ENCODE data around the gene LSR. TPM values are rescaled to one million over a fixed set of nuclear protein-coding genes. Genes with fewer than 3 reads are reported as not detected.

The LSR gene
- total and polyA plus RNA-seq, 2 of the 4 experiments (the other 2 are of a cell fraction), result 0.18 to 0.44 TPM

DNA sequence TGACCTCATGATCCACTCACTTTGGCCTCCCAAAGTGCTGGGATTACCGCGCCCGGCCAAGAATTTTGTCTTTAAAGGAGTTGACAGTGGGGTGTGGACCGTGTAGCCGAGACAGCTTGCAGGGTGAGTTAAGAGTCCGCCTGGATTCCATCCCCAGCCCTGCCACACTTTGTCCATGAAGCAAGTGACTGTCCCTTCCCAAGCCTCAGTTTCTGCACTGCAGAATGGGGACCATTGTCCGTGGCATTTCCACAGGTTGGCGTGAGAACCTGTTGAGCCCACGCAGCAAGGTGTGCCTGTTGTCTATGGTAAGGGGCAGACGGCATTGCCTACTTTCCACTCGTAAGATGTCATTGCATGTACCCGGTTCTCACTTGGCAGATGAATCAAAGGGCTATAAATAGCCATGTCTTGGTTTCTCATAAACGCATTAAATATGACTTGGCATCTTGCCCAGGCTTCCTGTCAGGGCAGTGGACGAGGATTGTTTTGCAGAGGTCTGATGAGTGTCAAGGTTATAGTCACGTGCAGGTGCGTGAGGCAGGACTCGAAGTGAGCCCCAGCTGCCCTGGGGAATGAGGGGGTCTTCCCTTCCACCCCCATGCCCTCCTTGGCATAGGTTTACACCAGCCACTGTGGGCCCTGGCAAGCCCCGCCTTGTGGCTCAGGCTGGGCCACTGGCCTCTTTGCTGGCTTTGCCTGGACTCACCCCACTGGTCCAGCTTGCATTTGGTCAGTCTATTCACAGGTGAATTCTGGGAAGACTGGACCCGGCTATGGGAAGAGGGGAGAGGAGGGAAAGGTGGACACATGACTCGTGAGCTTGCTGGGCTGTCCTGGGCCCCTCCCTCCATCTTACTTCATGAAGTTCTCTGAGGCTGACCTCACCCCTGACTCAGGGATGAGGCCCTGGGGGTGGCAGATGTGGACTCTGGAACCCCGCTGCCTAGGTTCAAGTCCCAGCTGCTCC, 34.9 kb upstream of the LSR start:
- Histone ChIP-seq H2BK15ac (ENCODE audit: low read depth, low read length) (no peak overlapping the region), H3K4me3 (ENCODE audit: insufficient read depth, low read depth, low read length) (no peak overlapping the region), H3K27me3 (ENCODE audit: control insufficient read depth, insufficient read depth, low read length) (no peaks in the 10 kb centered on the region; the same call in 1 of the 2 replicates), H2BK20ac (ENCODE audit: low read depth, low read length) (no peak overlapping the region), H3K9me3 (ENCODE audit: control insufficient read depth, insufficient read depth, low read length) (peaks cover 3% of the 10 kb centered on the region; the same call in 1 of the 2 replicates), H3K23ac (ENCODE audit: low read depth, low read length) (no peak overlapping the region), H2BK5ac (ENCODE audit: low read depth, low read length, poor library complexity, severe bottlenecking) (no peak overlapping the region), H2AK5ac (ENCODE audit: low read depth, low read length) (no peak overlapping the region), H3K9me1 (ENCODE audit: insufficient read depth, low read length) (no peaks in the 10 kb centered on the region), H3K79me1 (ENCODE audit: low read depth in 1 of 2, low read length in 2 of 2) (no peaks in the 10 kb centered on the region), H3K14ac (replicated peaks; ENCODE audit: low read depth, low read length) (no peak overlapping the region; the same call in 1 of the 2 replicates), H2BK120ac (ENCODE audit: low read depth, low read length) (no peak overlapping the region), H3K18ac (ENCODE audit: low read depth, low read length) (no peak overlapping the region), H4K8ac (ENCODE audit: low read depth in 2 of 2, low read length in 2 of 2) (no peak overlapping the region), H3K56ac (ENCODE audit: extremely low read depth, insufficient read depth, low read length) (no peak overlapping the region), H2AFZ (replicated peaks; ENCODE audit: low read length, poor library complexity) (peak overlapping the region; percentile 63), H2AK9ac (replicated peaks; ENCODE audit: low read depth, low read length, poor library complexity) (no peak overlapping the region), H3K27ac (ENCODE audit: insufficient read depth, low read length) (no peak overlapping the region), H3K9ac (ENCODE audit: low read depth, low read length) (no peak overlapping the region), H3K36me3 (ENCODE audit: control insufficient read depth, insufficient read depth, low read length) (no peaks in the 10 kb centered on the region), H4K91ac (ENCODE audit: insufficient read depth, low read depth, low read length) (no peak overlapping the region), H3K4me1 (ENCODE audit: control insufficient read depth, insufficient read depth, low read length) (no peaks in the 10 kb centered on the region), H4K5ac (ENCODE audit: low read depth, low read length) (no peak overlapping the region), H3K4me2 (ENCODE audit: low read depth, low read length) (no peak overlapping the region), H3K4ac (ENCODE audit: low read depth, low read length) (no peak overlapping the region), H4K20me1 (ENCODE audit: insufficient read depth, low read length) (no peaks in the 10 kb centered on the region)
- BruUV-seq (replicated peaks), result no TSS peak
- CTCF ChIA-PET, result no interaction called here
- TF ChIP-seq, protein P1, sequence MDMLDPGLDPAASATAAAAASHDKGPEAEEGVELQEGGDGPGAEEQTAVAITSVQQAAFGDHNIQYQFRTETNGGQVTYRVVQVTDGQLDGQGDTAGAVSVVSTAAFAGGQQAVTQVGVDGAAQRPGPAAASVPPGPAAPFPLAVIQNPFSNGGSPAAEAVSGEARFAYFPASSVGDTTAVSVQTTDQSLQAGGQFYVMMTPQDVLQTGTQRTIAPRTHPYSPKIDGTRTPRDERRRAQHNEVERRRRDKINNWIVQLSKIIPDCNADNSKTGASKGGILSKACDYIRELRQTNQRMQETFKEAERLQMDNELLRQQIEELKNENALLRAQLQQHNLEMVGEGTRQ (IDR thresholded peaks at IDR 0.05; ENCODE audit: low read depth, low read length), result peak; percentile 34; the same call in 1 of the 2 replicates
- TF ChIP-seq, protein P2, sequence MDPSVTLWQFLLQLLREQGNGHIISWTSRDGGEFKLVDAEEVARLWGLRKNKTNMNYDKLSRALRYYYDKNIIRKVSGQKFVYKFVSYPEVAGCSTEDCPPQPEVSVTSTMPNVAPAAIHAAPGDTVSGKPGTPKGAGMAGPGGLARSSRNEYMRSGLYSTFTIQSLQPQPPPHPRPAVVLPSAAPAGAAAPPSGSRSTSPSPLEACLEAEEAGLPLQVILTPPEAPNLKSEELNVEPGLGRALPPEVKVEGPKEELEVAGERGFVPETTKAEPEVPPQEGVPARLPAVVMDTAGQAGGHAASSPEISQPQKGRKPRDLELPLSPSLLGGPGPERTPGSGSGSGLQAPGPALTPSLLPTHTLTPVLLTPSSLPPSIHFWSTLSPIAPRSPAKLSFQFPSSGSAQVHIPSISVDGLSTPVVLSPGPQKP (IDR thresholded peaks at IDR 0.05; ENCODE audit: borderline replicate concordance, low read depth, low read length), result no peak
- POLR2A ChIA-PET (ENCODE audit: unreplicated experiment), result no interaction called here
- dilution Hi-C loops (cut with HindIII; ENCODE audit: low sequenced_read_pairs, unreplicated experiment), result no loop called here
- WGBS, 2 experiments (ENCODE audit: extremely low coverage in 2 of 2, insufficient read length in 1 of 2), result 72% methylated on average over 4 of the region's 21 CpGs; no CpG with 5 or more reads in 1 of the 2 experiments
- peak; percentile 64 for DNase-seq
- in situ Hi-C loops (cut with MboI; ENCODE audit: low sequenced_read_pairs), result no loop called here
- ATAC-seq (ENCODE audit: low read depth), result no peak
- intact Hi-C loops (cut with micrococcal nuclease), result no loop called here

All from IMR-90 (cell line).